ENCODE results near the gene CCDC86.

Gene CCDC86

GRCh38 chr11:60854140-60854846 lies 12.4 kb downstream of the CCDC86 start:
- no peak for DNase-seq

- DNase-seq = no peak
These were observed 13.2 kb downstream of the CCDC86 start for GRCh38 chr11:60854847-60855725.

GRCh38 chr11:60855726-60856633 lies 14.1 kb downstream of the CCDC86 start, which contains the start of gene PTGDR2:
PTGDR2 (minus strand) TSS chr11:60855950; CDS start chr11:60853722, 2,228 bp downstream.
- no peak for DNase-seq

GRCh38 chr11:60857378-60858232 lies 15.7 kb downstream of the CCDC86 start:
- DNase-seq = no peak

- no peak for DNase-seq
These were observed 16.3 kb downstream of the CCDC86 start for GRCh38 chr11:60858236-60858635.

GRCh38 chr11:60858731-60859464 lies 17.0 kb downstream of the CCDC86 start:
- DNase-seq = no peak

GRCh38 chr11:60859616-60860250 lies 17.8 kb downstream of the CCDC86 start:
- no peak for DNase-seq

GRCh38 chr11:60860943-60861342 lies 19.0 kb downstream of the CCDC86 start:
- DNase-seq = no peak

GRCh38 chr11:60862171-60862570 lies 20.3 kb downstream of the CCDC86 start:
- DNase-seq = no peak

- no peak for DNase-seq
These were observed 21.9 kb downstream of the CCDC86 start for GRCh38 chr11:60863550-60864521.

GRCh38 chr11:60864856-60865513 lies 23.1 kb downstream of the CCDC86 start:
- DNase-seq = no peak

- no peak for DNase-seq
These were observed 25.3 kb downstream of the CCDC86 start, which contains the start of gene ZP1 for GRCh38 chr11:60866911-60867870. ZP1 (plus strand) TSS chr11:60867542; CDS start chr11:60867562, 20 bp downstream.

- no peak for DNase-seq
These were observed 26.2 kb downstream of the CCDC86 start for GRCh38 chr11:60867871-60868681.

GRCh38 chr11:60868682-60869450 lies 27.0 kb downstream of the CCDC86 start:
- DNase-seq = no peak

- no peak for DNase-seq
These were observed 27.5 kb downstream of the CCDC86 start for GRCh38 chr11:60869451-60869825.

GRCh38 chr11:60870276-60870675 lies 28.4 kb downstream of the CCDC86 start:
- no peak for DNase-seq

Measured in effector CD8-positive, alpha-beta T cell (primary cell).